DOHH2 (cell line): ENCODE results near the gene RAB40B.

ENCODE experiments used
- H3F3A ChIP-seq: fragments of 200-600 bp; sonication (generic), shearing (Covaris generic); 2 replicates; pipeline ENCODE4 v1.6.0; 2016; ENCODE audit warnings: antibody characterized with exemption, mild to moderate bottlenecking; ENCODE audit not compliant: control insufficient read depth, insufficient read depth
- H3K27ac ChIP-seq: fragments of 200-600 bp; sonication (generic); 2 replicates; pipeline ENCODE4 v1.5.1; 2014; ENCODE audit warnings: low read depth, mild to moderate bottlenecking, low read length, moderate library complexity
- H3K27me3 ChIP-seq: fragments of 200-600 bp; sonication (generic); 2 replicates; pipeline ENCODE4 v1.6.1; 2014; ENCODE audit warnings: mild to moderate bottlenecking, low read length, mixed read lengths; ENCODE audit not compliant: control insufficient read depth
- H3K36me3 ChIP-seq: fragments of 200-600 bp; sonication (generic); 2 replicates; pipeline ENCODE4 v1.6.1; 2014; ENCODE audit warnings: mild to moderate bottlenecking, low read length, moderate library complexity, mixed read lengths; ENCODE audit not compliant: control insufficient read depth
- H3K4me1 ChIP-seq: fragments of 200-600 bp; sonication (generic); 2 replicates; pipeline ENCODE4 v1.6.1; 2014; ENCODE audit warnings: mild to moderate bottlenecking, low read length, mixed read lengths; ENCODE audit not compliant: control insufficient read depth
- H3K4me2 ChIP-seq: fragments of 200-600 bp; sonication (generic); 2 replicates; pipeline ENCODE4 v1.6.0; 2014; ENCODE audit warnings: mild to moderate bottlenecking, low read length, moderate library complexity
- H3K4me3 ChIP-seq: fragments of 200-600 bp; sonication (generic); 2 replicates; pipeline ENCODE4 v1.5.1; 2014; ENCODE audit warnings: mild to moderate bottlenecking, low read length, mixed read lengths
- H3K79me2 ChIP-seq: fragments of 200-600 bp; sonication (generic); 2 replicates; pipeline ENCODE4 v1.6.1; 2014; ENCODE audit warnings: mild to moderate bottlenecking, low read length, mixed read lengths; ENCODE audit not compliant: control insufficient read depth
- H3K9me2 ChIP-seq: fragments of 200-600 bp; sonication (generic); replicated peaks from 2 replicates; pipeline ENCODE4 v1.6.1; 2014; ENCODE audit warnings: mild to moderate bottlenecking, low read length, mixed read lengths; ENCODE audit not compliant: control insufficient read depth
- H3K9me3 ChIP-seq: fragments of 200-600 bp; sonication (generic); 2 replicates; pipeline ENCODE4 v1.6.1; 2014; ENCODE audit warnings: antibody characterized with exemption, low read length, mixed read lengths; ENCODE audit not compliant: control insufficient read depth, insufficient read depth
- H4K20me1 ChIP-seq: fragments of 200-600 bp; sonication (generic); 2 replicates; pipeline ENCODE4 v1.6.0; 2014; ENCODE audit warnings: low read depth, mild to moderate bottlenecking, antibody characterized with exemption, low read length, moderate library complexity; ENCODE audit not compliant: control insufficient read depth, insufficient read depth
- CTCF ChIP-seq: fragments of 200-600 bp; sonication (generic); IDR thresholded peaks from one replicate; pipeline ENCODE4 v1.5.1; 2014; ENCODE audit warnings: antibody characterized with exemption, mild to moderate bottlenecking, low read depth, low read length; ENCODE audit not compliant: poor library complexity, severe bottlenecking
- EZH2phosphoT487 ChIP-seq: fragments of 200-600 bp; sonication (generic); IDR thresholded peaks from 2 replicates; pipeline ENCODE4 v1.6.1; 2017; ENCODE audit warnings: borderline replicate concordance, mild to moderate bottlenecking, antibody characterized with exemption, low read length, moderate library complexity, mixed read lengths

Gene RAB40B

GRCh38 chr17:82697808-82698064, 762 bp downstream of the RAB40B start:
- Histone ChIP-seq H3K79me2 (no peaks in the 10 kb centered on the region), H3K4me1 (peaks cover 4% of the 10 kb centered on the region; the same call in 1 of the 2 replicates), H3K4me2 (no peak overlapping the region), H3K36me3 (no peaks in the 10 kb centered on the region), H3K9me2 (no peaks in the 10 kb centered on the region), H3K4me3 (no peak overlapping the region), H3K27ac (no peak overlapping the region), H3F3A (no peaks in the 10 kb centered on the region), H3K27me3 (no peaks in the 10 kb centered on the region), H4K20me1 (no peaks in the 10 kb centered on the region), H3K9me3 (peaks cover 9% of the 10 kb centered on the region)
- TF ChIP-seq EZH2phosphoT487: no peak
- TF ChIP-seq CTCF: no peak

- Histone ChIP-seq H3K27me3 (no peaks in the 10 kb centered on the region), H3K9me2 (no peaks in the 10 kb centered on the region), H3K4me3 (no peak overlapping the region), H3K27ac (no peak overlapping the region), H3K9me3 (peaks cover 9% of the 10 kb centered on the region), H3K79me2 (no peaks in the 10 kb centered on the region), H3F3A (no peaks in the 10 kb centered on the region), H4K20me1 (no peaks in the 10 kb centered on the region), H3K36me3 (no peaks in the 10 kb centered on the region), H3K4me2 (no peak overlapping the region), H3K4me1 (peaks cover 4% of the 10 kb centered on the region; the same call in 1 of the 2 replicates)
- TF ChIP-seq EZH2phosphoT487 (no peak), CTCF (no peak)
Observed at GRCh38 chr17:82696916-82697807, 1.3 kb downstream of the RAB40B start.

GRCh38 chr17:82696259-82696658, 2.2 kb downstream of the RAB40B start:
- peaks cover 4% of the 10 kb centered on the region; the same call in 1 of the 2 replicates for H3K4me1 ChIP-seq
- no peaks in the 10 kb centered on the region for H3K79me2 ChIP-seq
- no peak for TF ChIP-seq CTCF
- no peak for TF ChIP-seq EZH2phosphoT487
- no peak overlapping the region for H3K27ac ChIP-seq
- no peaks in the 10 kb centered on the region for H3F3A ChIP-seq
- H3K9me3 ChIP-seq: peaks cover 9% of the 10 kb centered on the region
- no peak overlapping the region for H3K4me2 ChIP-seq
- no peak overlapping the region for H3K4me3 ChIP-seq
- H3K36me3 ChIP-seq: no peaks in the 10 kb centered on the region
- no peaks in the 10 kb centered on the region for H3K27me3 ChIP-seq
- H4K20me1 ChIP-seq: no peaks in the 10 kb centered on the region
- H3K9me2 ChIP-seq: no peaks in the 10 kb centered on the region
